Stimulated activated CD8-positive, alpha-beta memory T cell treated with anti-CD3 and anti-CD28 coated beads, Interleukin-7, amount 100 ng/mL, for 24 hours (primary cell): Measurements from ENCODE around the gene NCOA7.
"Not testable (repeated sequence)": the region's sequence is repeated elsewhere in the genome, so short reads cannot be mapped to it uniquely, and the experiment has no call there.

Experiments
- DNase-seq: peaks from one replicate; pipeline ENCODE4 v3.0.0-alpha.2; 2020; ENCODE audit warnings: low read depth

The NCOA7 gene

DNA sequence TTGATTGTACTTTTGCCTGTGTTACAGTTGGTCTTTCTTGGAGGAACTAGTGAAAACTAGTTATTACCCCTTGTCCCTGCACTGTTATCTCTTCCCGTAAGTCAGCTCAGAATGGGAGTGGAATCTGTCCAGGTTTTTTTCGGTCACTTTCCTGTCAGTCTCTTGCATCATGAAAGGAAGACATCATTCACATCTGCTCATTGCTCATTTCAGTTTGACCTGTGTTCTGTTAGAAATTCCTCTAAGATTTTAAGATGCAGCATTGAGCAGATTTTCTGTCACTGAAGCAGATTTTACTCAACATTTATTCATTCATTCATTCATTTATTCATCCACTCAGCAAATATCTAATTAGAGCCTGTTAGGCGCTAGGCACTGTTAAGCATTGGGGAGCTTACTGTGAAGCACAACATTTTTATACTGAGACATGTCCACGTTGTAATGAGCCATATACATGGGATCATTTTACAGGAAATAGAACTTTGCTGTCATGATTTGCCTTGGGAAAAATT lies 132.7 kb downstream of the NCOA7 start:
- no peak for DNase-seq

DNA sequence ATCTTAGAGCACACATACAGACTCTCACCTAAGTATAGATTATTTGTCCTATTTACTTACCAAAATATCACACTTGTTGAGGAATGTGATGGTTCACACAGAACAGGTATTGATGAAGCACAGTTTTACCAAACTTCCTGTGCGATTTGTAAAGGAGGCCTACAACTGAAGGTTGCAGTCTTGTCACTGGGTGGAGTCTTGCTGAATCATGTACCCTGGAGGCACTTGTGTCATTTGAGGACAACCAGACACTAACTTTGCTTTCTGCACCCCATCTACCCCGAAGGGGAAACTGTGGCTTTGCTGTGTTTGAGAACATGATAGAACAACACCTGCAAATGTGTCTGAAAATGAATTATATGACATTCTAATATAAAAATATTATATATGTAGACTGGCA lies 133.4 kb downstream of the NCOA7 start:
- no peak for DNase-seq

- no peak for DNase-seq
Observed at GRCh38 chr6:125924697-125925358, 134.1 kb downstream of the NCOA7 start.

DNA sequence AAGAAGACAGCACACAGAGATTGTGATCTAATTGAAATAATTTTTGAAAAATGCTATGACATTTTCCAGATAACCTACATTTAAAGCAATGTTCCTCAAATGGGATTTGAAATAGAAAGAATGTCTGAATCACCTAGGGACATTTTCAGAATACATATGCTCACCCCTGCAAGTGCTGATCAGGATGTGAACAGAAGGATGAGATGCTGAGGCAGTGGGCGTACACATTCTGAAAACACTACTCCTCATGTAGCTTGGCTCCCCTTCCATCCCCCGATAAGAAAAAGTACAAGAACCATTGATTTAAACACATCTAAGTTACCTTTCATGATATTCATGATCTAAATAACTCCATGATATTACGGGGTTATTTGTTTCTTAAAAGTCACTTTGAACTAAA lies 136.0 kb downstream of the NCOA7 start:
- DNase-seq, result no peak

DNA sequence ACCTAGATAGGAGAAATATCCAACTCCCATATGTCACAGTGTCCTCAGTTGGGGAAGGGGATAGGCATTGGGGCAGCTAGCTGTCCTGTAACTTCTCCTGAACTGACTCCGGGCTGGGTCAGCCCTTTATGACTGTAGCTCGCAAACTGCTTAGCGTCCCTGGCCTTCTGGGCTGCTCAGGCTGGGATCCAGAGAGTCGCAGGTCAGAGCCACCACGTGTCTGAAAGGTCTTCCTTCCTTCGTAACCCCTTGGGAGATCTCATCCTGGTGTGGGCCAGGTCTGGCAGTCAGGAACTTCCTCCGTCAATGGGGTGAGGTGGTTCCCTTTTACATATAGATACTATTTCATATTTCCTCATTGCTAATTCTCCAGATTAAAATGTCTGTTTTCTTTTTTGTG lies 137.0 kb downstream of the NCOA7 start:
- no peak for DNase-seq

GRCh38 chr6:125930765-125931418 lies 140.1 kb downstream of the NCOA7 start:
- no peak for DNase-seq

GRCh38 chr6:125931733-125932450 lies 141.1 kb downstream of the NCOA7 start:
- DNase-seq, result no peak

DNA sequence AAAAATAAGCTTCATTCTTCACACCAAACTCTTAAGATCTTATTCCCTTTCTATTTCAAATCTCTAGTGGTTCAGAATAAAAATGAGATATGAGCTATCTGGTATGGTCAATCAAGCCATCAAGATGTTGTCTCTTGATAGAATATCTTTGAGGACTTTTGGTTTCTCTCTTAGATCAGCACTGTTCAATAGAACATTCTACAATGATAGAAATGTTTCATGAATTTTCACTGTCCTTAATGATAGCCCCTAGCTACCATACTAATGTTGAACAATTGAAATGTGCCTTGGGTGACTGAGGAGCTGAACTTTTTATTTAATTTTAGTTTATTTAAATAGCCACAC lies 141.7 kb downstream of the NCOA7 start:
- DNase-seq, result no peak

DNA sequence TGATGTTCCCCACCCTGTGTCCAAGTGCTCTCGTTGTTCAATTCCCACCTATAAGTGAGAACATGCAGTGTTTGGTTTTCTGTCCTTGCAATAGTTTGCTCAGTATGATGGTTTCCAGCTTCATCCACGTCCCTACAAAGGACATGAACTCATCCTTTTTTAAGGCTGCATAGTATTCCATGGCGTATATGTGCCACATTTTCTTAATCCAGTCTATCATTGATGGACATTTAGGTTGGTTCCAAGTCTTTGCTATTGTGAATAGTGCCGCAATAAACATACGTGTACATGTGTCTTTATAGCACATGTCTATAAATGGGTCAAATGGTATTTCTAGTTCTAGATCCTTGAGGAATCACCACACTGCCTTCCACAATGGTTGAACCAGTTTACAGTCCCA lies 144.8 kb downstream of the NCOA7 start:
- DNase-seq, result not testable (repeated sequence)

- DNase-seq, result no peak
Observed at GRCh38 chr6:125939026-125939425, 148.3 kb downstream of the NCOA7 start.

DNA sequence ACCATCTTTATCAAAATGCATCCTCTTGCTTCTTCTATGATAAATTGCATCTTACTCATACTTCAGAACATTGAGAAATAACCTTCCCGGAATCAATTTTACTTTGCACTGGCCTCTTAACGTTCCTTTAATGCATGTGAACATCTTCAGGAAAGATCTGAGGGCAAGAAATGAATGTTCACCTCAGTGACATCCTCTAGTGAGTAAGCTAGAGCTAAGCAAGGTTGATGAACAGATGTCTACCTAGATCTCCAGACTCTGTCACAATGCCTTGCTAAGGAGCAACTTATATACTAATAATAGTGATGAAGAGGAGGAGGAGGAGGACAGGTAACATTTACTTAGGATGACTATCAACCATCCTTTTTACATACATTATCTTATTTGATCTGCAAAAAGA lies 149.0 kb downstream of the NCOA7 start:
- no peak for DNase-seq

DNA sequence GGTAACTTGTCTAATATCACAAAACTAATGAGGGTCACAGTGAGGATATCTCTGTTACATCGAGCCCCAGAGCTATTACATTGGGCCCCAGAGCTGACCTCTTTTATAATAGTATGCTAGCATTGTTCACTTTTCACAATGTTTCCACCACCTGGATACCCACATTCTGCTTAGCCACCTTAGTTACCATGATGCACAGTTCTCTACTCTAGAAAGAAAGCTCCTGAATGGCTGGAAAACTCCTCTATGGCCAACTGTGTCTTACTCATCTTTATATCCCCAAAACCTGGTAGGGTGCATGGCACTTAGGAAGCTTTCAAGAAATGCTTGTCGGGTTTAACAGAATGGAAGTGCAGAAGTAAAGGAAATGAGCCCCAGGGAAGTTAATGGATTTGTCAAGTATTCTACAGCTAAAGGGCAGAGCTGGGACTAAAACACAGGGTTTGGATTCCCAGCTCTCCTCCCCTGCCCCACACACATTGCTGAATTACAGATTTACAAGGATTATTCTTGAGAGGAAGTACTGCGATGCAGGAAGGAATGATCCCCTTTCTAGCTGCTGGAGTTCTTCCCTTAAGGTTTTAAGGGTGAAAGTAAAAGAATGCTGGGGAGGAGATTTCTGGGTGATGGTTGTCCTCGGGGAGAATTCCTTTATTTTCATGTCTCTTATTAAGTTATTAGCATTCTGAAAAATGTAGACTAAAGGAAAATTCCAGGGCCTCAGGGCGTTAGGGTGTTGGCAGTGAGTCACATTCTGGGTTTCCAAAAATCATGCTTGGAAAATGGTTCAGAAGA lies 149.7 kb downstream of the NCOA7 start:
- no peak for DNase-seq

DNA sequence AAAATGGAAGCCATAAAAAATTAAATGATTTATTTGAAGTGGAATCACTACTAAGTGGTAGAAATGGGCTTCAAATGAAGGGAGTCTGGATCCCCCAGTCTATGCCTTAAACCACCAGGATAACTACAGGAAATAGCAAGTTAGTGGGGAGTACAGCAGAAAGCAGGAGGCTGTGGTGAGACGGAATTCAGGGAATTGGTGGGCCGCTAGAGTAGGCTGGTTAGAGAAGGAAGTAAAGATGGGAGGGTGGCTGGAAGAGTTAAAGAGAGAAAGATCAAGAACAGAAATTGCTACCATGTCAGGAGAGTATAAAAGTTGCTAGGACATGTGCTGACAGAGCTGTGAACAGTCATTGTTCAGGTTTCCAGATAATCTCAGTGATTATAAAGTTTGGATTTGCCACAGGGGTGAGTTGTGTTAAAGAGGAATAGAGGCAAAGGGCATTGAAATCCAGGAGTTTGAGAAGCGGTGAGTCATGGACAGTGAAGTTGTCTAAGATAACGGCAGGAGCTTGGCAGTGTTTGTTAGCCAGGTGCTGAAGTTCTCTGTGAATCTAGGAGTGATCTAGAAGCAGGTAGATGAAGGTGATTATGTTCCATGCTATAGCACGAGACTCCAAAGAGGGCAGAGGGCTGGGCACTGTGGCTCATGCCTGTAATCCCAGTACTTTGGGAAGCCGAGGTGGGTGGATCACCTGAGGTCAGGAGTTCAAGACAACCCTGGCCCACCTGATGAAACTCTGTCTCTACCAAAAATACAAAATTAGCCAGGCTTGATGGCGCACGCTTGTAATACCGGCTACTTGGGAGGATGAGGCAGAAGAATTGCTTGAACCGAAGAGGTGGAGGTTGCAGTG lies 152.1 kb downstream of the NCOA7 start:
- DNase-seq, result no peak

GRCh38 chr6:125943528-125944433 lies 153.0 kb downstream of the NCOA7 start:
- no peak for DNase-seq

DNA sequence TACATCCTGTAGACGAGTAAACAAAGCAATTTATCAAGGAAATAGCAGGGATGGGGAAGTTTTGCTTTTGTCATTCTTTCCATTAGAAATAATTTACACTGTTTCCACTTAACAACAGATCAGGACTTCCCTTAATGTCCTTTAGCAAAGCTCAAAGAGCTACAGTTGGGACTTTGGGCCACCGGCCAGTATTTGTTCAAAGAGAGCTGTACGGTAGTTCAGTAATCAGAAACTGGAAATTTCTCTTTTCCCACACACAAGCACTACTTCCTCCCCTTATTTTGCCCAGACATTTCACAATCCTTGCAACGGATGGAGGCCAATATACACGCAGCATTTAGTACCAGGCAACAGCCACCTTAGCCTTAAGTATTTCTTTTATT lies 153.7 kb downstream of the NCOA7 start:
- DNase-seq, result no peak

DNA sequence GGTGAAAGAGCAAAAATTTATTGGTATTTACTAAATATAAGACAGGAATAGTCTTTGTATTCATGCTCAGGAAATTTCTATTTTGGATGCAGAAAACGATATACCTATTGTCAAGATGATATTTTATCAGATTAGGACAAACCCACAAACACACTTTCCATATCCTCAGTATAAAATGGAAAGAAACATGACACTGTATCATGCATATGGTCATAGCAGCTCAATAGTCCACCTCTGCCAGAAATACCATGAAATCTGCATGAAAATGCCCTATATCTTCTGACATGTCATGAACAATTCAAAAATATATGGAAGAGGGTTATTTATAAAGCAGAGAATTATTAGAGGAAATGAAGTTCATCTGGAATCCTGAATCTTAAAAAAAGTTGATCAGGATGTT lies 154.1 kb downstream of the NCOA7 start:
- DNase-seq, result no peak

GRCh38 chr6:125945378-125946141 lies 154.8 kb downstream of the NCOA7 start:
- no peak for DNase-seq

- no peak for DNase-seq
Observed at GRCh38 chr6:125947615-125948014, 156.9 kb downstream of the NCOA7 start.

DNA sequence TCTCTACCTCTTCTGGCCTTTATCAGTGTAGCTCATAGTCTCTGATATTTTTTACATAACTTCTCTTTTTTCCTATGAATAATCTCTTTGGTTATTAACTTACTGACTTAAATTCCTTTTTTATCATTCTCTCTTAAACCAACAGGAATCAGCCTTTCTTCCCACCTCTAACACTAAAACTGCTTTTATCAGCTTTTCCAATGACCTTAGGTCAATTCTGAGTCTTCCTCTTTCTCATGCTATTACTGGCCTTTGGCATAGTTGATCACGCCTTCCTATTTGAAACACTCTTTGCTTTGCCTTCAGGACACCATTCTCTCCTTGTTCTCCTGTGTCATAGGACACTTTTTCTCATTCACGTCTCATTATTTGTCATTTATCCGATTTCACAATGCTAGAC lies 157.7 kb downstream of the NCOA7 start:
- no peak for DNase-seq

GRCh38 chr6:125949069-125949468 lies 158.3 kb downstream of the NCOA7 start:
- DNase-seq, result no peak
